ENCODE data around the gene CAMK2B. TPM values are rescaled to one million over a fixed set of nuclear protein-coding genes. Genes with fewer than 3 reads are reported as not detected.

Gene CAMK2B
- total and polyA plus RNA-seq, 2 experiments from 2014 or later: not detected

DNA sequence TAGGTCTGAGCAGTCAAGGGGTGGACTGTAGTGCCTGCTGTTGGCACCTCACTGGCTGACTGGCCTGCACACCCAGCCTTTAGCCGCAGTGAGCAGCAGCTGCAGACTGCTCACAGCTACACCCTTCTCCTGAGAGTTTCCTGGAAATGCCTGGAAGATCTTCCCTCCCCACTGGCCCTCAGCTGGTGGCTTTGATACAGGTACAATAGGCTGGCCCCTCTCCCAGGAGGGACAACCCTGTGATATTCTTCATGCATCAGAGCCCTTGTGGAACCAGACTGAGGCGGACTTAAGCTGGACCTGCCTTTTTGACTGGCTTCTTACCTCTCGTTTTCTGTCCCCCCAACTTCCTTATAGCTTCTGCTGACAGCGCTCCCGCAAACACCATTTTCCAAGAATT, 142.6 kb downstream of the CAMK2B start:
- no peak overlapping the region for H2AFZ ChIP-seq
- no peaks in the 10 kb centered on the region for H3K27me3 ChIP-seq (ENCODE audit: insufficient read depth)
- no peaks in the 10 kb centered on the region for H3F3A ChIP-seq (replicated peaks; ENCODE audit: low read depth)
- Mint-ChIP-seq H3K4me1 (peaks cover 11% of the 10 kb centered on the region; the same call in 2 of the 3 replicates), H3K4me3 (no peak overlapping the region), H3K36me3 (ENCODE audit: low read depth) (no peaks in the 10 kb centered on the region; the same call in 2 of the 3 replicates), H3K9me3 (peaks cover 13% of the 10 kb centered on the region), H3K27me3 (ENCODE audit: insufficient read depth, low read depth, poor library complexity) (peaks cover 9% of the 10 kb centered on the region), H3K27ac (no peak overlapping the region)
- no peaks in the 10 kb centered on the region for H3K36me3 ChIP-seq (ENCODE audit: insufficient read depth)
- H4K20me1 ChIP-seq (replicated peaks; ENCODE audit: insufficient read depth): no peaks in the 10 kb centered on the region
- H3K4me1 ChIP-seq (ENCODE audit: insufficient read depth): no peaks in the 10 kb centered on the region
- TF ChIP-seq, protein P1, sequence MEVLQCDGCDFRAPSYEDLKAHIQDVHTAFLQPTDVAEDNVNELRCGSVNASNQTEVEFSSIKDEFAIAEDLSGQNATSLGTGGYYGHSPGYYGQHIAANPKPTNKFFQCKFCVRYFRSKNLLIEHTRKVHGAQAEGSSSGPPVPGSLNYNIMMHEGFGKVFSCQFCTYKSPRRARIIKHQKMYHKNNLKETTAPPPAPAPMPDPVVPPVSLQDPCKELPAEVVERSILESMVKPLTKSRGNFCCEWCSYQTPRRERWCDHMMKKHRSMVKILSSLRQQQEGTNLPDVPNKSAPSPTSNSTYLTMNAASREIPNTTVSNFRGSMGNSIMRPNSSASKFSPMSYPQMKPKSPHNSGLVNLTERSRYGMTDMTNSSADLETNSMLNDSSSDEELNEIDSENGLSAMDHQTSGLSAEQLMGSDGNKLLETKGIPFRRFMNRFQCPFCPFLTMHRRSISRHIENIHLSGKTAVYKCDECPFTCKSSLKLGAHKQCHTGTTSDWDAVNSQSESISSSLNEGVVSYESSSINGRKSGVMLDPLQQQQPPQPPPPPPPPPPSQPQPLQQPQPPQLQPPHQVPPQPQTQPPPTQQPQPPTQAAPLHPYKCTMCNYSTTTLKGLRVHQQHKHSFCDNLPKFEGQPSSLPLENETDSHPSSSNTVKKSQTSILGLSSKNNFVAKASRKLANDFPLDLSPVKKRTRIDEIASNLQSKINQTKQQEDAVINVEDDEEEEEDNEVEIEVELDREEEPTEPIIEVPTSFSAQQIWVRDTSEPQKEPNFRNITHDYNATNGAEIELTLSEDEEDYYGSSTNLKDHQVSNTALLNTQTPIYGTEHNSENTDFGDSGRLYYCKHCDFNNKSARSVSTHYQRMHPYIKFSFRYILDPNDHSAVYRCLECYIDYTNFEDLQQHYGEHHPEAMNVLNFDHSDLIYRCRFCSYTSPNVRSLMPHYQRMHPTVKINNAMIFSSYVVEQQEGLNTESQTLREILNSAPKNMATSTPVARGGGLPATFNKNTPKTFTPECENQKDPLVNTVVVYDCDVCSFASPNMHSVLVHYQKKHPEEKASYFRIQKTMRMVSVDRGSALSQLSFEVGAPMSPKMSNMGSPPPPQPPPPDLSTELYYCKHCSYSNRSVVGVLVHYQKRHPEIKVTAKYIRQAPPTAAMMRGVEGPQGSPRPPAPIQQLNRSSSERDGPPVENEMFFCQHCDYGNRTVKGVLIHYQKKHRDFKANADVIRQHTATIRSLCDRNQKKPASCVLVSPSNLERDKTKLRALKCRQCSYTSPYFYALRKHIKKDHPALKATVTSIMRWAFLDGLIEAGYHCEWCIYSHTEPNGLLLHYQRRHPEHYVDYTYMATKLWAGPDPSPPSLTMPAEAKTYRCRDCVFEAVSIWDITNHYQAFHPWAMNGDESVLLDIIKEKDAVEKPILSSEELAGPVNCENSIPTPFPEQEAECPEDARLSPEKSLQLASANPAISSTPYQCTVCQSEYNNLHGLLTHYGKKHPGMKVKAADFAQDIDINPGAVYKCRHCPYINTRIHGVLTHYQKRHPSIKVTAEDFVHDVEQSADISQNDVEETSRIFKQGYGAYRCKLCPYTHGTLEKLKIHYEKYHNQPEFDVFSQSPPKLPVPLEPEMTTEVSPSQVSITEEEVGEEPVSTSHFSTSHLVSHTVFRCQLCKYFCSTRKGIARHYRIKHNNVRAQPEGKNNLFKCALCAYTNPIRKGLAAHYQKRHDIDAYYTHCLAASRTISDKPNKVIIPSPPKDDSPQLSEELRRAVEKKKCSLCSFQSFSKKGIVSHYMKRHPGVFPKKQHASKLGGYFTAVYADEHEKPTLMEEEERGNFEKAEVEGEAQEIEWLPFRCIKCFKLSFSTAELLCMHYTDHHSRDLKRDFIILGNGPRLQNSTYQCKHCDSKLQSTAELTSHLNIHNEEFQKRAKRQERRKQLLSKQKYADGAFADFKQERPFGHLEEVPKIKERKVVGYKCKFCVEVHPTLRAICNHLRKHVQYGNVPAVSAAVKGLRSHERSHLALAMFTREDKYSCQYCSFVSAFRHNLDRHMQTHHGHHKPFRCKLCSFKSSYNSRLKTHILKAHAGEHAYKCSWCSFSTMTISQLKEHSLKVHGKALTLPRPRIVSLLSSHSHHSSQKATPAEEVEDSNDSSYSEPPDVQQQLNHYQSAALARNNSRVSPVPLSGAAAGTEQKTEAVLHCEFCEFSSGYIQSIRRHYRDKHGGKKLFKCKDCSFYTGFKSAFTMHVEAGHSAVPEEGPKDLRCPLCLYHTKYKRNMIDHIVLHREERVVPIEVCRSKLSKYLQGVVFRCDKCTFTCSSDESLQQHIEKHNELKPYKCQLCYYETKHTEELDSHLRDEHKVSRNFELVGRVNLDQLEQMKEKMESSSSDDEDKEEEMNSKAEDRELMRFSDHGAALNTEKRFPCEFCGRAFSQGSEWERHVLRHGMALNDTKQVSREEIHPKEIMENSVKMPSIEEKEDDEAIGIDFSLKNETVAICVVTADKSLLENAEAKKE (CRISPR knock-in tag; IDR thresholded peaks at IDR 0.05): no peak
- TF ChIP-seq ZNF114 (CRISPR knock-in tag; IDR thresholded peaks at IDR 0.05) (no peak), NANOG (IDR thresholded peaks at IDR 0.05; ENCODE audit: borderline replicate concordance) (no peak), EZH2 (IDR thresholded peaks at IDR 0.05; ENCODE audit: low read depth, unreplicated experiment) (no peak), JUNB (IDR thresholded peaks at IDR 0.05; ENCODE audit: unreplicated experiment) (no peak), EZH2phosphoT487 (IDR thresholded peaks at IDR 0.05; ENCODE audit: unreplicated experiment) (no peak), STAT1 (IDR thresholded peaks at IDR 0.05; ENCODE audit: unreplicated experiment) (no peak), ZNF331 (CRISPR knock-in tag; IDR thresholded peaks at IDR 0.05; ENCODE audit: low read depth) (no peak), CREB1 (CRISPR knock-in tag; IDR thresholded peaks at IDR 0.05; ENCODE audit: low read depth) (no peak), POLR2AphosphoS5 (IDR thresholded peaks at IDR 0.05; ENCODE audit: low read depth) (no peak)
- TF ChIP-seq, protein P2, sequence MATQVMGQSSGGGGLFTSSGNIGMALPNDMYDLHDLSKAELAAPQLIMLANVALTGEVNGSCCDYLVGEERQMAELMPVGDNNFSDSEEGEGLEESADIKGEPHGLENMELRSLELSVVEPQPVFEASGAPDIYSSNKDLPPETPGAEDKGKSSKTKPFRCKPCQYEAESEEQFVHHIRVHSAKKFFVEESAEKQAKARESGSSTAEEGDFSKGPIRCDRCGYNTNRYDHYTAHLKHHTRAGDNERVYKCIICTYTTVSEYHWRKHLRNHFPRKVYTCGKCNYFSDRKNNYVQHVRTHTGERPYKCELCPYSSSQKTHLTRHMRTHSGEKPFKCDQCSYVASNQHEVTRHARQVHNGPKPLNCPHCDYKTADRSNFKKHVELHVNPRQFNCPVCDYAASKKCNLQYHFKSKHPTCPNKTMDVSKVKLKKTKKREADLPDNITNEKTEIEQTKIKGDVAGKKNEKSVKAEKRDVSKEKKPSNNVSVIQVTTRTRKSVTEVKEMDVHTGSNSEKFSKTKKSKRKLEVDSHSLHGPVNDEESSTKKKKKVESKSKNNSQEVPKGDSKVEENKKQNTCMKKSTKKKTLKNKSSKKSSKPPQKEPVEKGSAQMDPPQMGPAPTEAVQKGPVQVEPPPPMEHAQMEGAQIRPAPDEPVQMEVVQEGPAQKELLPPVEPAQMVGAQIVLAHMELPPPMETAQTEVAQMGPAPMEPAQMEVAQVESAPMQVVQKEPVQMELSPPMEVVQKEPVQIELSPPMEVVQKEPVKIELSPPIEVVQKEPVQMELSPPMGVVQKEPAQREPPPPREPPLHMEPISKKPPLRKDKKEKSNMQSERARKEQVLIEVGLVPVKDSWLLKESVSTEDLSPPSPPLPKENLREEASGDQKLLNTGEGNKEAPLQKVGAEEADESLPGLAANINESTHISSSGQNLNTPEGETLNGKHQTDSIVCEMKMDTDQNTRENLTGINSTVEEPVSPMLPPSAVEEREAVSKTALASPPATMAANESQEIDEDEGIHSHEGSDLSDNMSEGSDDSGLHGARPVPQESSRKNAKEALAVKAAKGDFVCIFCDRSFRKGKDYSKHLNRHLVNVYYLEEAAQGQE (IDR thresholded peaks at IDR 0.05; ENCODE audit: unreplicated experiment): no peak
- TF ChIP-seq, protein P3, sequence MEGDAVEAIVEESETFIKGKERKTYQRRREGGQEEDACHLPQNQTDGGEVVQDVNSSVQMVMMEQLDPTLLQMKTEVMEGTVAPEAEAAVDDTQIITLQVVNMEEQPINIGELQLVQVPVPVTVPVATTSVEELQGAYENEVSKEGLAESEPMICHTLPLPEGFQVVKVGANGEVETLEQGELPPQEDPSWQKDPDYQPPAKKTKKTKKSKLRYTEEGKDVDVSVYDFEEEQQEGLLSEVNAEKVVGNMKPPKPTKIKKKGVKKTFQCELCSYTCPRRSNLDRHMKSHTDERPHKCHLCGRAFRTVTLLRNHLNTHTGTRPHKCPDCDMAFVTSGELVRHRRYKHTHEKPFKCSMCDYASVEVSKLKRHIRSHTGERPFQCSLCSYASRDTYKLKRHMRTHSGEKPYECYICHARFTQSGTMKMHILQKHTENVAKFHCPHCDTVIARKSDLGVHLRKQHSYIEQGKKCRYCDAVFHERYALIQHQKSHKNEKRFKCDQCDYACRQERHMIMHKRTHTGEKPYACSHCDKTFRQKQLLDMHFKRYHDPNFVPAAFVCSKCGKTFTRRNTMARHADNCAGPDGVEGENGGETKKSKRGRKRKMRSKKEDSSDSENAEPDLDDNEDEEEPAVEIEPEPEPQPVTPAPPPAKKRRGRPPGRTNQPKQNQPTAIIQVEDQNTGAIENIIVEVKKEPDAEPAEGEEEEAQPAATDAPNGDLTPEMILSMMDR (conservative IDR thresholded peaks at IDR 0.05; ENCODE audit: low read depth in 2 of 2): no peak
- TF ChIP-seq, protein P4, sequence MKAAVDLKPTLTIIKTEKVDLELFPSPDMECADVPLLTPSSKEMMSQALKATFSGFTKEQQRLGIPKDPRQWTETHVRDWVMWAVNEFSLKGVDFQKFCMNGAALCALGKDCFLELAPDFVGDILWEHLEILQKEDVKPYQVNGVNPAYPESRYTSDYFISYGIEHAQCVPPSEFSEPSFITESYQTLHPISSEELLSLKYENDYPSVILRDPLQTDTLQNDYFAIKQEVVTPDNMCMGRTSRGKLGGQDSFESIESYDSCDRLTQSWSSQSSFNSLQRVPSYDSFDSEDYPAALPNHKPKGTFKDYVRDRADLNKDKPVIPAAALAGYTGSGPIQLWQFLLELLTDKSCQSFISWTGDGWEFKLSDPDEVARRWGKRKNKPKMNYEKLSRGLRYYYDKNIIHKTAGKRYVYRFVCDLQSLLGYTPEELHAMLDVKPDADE (IDR thresholded peaks at IDR 0.05): no peak
- no peaks in the 10 kb centered on the region for H3K79me2 ChIP-seq (replicated peaks; ENCODE audit: insufficient read depth)
- 0 out of 2 replicates have a peak, but pooled peaks cover 12% of the 10 kb centered on the region for H3K9me2 ChIP-seq (ENCODE audit: insufficient read depth)
- ATAC-seq (no peak), DNase-seq (ENCODE audit: low spot score) (no peak)
- no peak overlapping the region for H3K4me2 ChIP-seq
- no peak overlapping the region for H3K27ac ChIP-seq (ENCODE audit: low read depth)
- no peak overlapping the region for H3K4me3 ChIP-seq

All from GM23338 (cell line).